ENCODE results near the gene KLHL26.

Gene KLHL26

DNA sequence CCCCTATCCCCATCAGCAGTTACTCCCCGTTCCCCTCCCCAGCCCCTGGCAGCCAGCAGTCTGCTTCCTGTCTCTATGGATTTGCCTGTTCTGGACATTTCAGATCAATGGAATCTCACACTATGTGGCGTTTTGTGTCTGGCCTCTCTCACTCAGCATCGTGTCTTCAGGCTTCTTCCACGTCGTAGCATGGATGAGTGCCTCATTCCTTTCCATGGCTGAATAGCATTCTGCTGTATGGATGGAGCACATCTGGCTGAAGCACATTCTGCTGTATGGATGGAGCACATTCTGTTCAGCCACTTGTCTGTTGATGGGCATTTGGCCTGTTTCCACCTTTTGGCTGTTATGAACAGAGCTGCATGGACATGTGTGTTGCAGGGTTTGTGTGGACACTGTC is 76.2 kb downstream of the KLHL26 start:
- no peak for TF ChIP-seq EZH2phosphoT487 (conservative IDR thresholded peaks at IDR 0.05; ENCODE audit: low read length)
- TF ChIP-seq, protein P1, sequence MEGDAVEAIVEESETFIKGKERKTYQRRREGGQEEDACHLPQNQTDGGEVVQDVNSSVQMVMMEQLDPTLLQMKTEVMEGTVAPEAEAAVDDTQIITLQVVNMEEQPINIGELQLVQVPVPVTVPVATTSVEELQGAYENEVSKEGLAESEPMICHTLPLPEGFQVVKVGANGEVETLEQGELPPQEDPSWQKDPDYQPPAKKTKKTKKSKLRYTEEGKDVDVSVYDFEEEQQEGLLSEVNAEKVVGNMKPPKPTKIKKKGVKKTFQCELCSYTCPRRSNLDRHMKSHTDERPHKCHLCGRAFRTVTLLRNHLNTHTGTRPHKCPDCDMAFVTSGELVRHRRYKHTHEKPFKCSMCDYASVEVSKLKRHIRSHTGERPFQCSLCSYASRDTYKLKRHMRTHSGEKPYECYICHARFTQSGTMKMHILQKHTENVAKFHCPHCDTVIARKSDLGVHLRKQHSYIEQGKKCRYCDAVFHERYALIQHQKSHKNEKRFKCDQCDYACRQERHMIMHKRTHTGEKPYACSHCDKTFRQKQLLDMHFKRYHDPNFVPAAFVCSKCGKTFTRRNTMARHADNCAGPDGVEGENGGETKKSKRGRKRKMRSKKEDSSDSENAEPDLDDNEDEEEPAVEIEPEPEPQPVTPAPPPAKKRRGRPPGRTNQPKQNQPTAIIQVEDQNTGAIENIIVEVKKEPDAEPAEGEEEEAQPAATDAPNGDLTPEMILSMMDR (IDR thresholded peaks at IDR 0.05; ENCODE audit: insufficient read depth, low read length, poor library complexity, severe bottlenecking), result no peak

DNA sequence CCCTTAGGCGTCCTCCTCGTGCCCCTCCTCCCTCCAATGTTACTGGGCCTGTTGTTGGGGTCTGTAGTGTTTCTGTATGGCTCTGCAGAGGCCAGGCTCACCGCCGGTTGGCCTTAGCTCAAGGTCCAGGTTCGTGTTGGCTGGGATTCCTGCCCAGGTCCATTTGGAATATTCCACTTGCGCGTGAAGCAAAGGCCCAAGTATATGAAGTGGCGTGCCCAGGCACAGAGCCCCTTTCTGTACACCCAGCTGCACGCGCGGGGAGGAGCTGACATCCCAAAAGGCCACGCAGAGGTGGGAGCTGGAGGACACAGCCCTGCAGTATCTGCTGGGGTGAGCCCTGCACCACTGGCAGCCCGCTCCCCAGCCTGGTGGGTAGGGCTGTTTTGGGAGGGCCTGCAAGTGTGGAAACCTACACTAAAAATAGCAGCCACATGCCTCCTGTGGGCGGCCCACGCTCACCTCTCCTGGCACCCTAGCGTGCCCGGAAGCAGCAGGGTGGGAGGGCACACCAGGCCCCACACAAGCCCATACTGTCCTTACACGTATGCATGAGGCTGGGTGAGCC is 76.8 kb downstream of the KLHL26 start:
- Histone ChIP-seq H3K9ac (ENCODE audit: low read length) (no peak overlapping the region), H3K9me2 (replicated peaks; ENCODE audit: insufficient read depth, low read length) (no peaks in the 10 kb centered on the region), H4K20me1 (ENCODE audit: low read depth, low read length) (no peaks in the 10 kb centered on the region), H3K9me3 (ENCODE audit: insufficient read depth, low read length) (no peaks in the 10 kb centered on the region), H2AFZ (ENCODE audit: low read depth, low read length, severe bottlenecking) (no peak overlapping the region), H3K27ac (ENCODE audit: low read depth, low read length) (no peak overlapping the region), H3K4me2 (ENCODE audit: low read depth, low read length, poor library complexity, severe bottlenecking) (no peak overlapping the region), H3K4me3 (ENCODE audit: insufficient read depth, low read length, poor library complexity, severe bottlenecking) (no peak overlapping the region), H3K36me3 (ENCODE audit: low read length) (no peaks in the 10 kb centered on the region), H3F3A (ENCODE audit: insufficient read depth) (no peaks in the 10 kb centered on the region), H3K79me2 (ENCODE audit: insufficient read depth, low read length) (no peaks in the 10 kb centered on the region), H3K27me3 (ENCODE audit: low read length) (no peaks in the 10 kb centered on the region)
- TF ChIP-seq EZH2phosphoT487 (conservative IDR thresholded peaks at IDR 0.05; ENCODE audit: low read length), result no peak
- TF ChIP-seq, protein P1 (IDR thresholded peaks at IDR 0.05; ENCODE audit: insufficient read depth, low read length, poor library complexity, severe bottlenecking), result no peak

More for the DNA sequence above, 76.2 kb downstream of the KLHL26 start:
- Histone ChIP-seq H3K9me3 (ENCODE audit: insufficient read depth, low read length) (no peaks in the 10 kb centered on the region), H3K9me2 (replicated peaks; ENCODE audit: insufficient read depth, low read length) (no peaks in the 10 kb centered on the region), H3K79me2 (ENCODE audit: insufficient read depth, low read length) (no peaks in the 10 kb centered on the region), H3K36me3 (ENCODE audit: low read length) (no peaks in the 10 kb centered on the region), H3K4me3 (ENCODE audit: insufficient read depth, low read length, poor library complexity, severe bottlenecking) (no peak overlapping the region), H3K4me2 (ENCODE audit: low read depth, low read length, poor library complexity, severe bottlenecking) (no peak overlapping the region), H3K27ac (ENCODE audit: low read depth, low read length) (no peak overlapping the region), H2AFZ (ENCODE audit: low read depth, low read length, severe bottlenecking) (no peak overlapping the region), H4K20me1 (ENCODE audit: low read depth, low read length) (no peaks in the 10 kb centered on the region), H3K27me3 (ENCODE audit: low read length) (no peaks in the 10 kb centered on the region), H3F3A (ENCODE audit: insufficient read depth) (no peaks in the 10 kb centered on the region), H3K9ac (ENCODE audit: low read length) (no peak overlapping the region)

DNA sequence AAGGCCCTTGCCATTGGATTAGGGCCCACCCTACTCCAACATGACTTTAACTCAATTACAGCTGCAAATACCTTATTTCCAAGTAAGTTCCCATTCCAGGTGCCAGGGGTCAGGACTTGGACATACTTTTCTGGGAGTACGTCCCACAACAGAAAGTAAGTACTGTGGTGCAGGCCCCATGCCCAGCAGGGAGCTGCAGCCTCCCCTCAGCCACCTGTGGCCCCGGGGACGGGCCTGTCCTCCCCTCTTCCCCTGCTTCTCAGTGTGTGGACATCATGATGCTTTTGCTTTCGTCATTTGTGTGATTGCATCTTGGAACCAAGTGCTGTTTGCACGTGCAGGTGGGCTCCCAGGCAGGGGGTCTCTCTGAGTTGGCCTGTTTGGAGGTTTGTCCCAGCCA is 78.6 kb downstream of the KLHL26 start:
- no peaks in the 10 kb centered on the region for H3K9me2 ChIP-seq (replicated peaks; ENCODE audit: insufficient read depth, low read length)
- no peaks in the 10 kb centered on the region for H3F3A ChIP-seq (ENCODE audit: insufficient read depth)
- TF ChIP-seq, protein P1 (IDR thresholded peaks at IDR 0.05; ENCODE audit: insufficient read depth, low read length, poor library complexity, severe bottlenecking), result no peak
- no peak for TF ChIP-seq EZH2phosphoT487 (conservative IDR thresholded peaks at IDR 0.05; ENCODE audit: low read length)
- H2AFZ ChIP-seq (ENCODE audit: low read depth, low read length, severe bottlenecking), result no peak overlapping the region
- no peaks in the 10 kb centered on the region for H3K27me3 ChIP-seq (ENCODE audit: low read length)
- no peak overlapping the region for H3K4me3 ChIP-seq (ENCODE audit: insufficient read depth, low read length, poor library complexity, severe bottlenecking)
- no peak overlapping the region for H3K27ac ChIP-seq (ENCODE audit: low read depth, low read length)
- H3K9me3 ChIP-seq (ENCODE audit: insufficient read depth, low read length), result no peaks in the 10 kb centered on the region
- H3K79me2 ChIP-seq (ENCODE audit: insufficient read depth, low read length), result no peaks in the 10 kb centered on the region
- H3K36me3 ChIP-seq (ENCODE audit: low read length), result no peaks in the 10 kb centered on the region
- H3K4me2 ChIP-seq (ENCODE audit: low read depth, low read length, poor library complexity, severe bottlenecking), result no peak overlapping the region
- no peaks in the 10 kb centered on the region for H4K20me1 ChIP-seq (ENCODE audit: low read depth, low read length)
- H3K9ac ChIP-seq (ENCODE audit: low read length), result no peak overlapping the region

All from SU-DHL-6 (cell line).